HEK293 (cell line): ENCODE measurements around the gene WTAP.

ENCODE experiments used
- CTCF ChIA-PET: fragments of 350-600 bp; formaldehyde crosslinking; extraction: SDS; loops from one replicate; lab custom pipeline; 2021; ENCODE audit warnings: antibody characterized with exemption; lab: Yijun Ruan, JAX
- POLR2A ChIA-PET: fragments of 300-600 bp; formaldehyde crosslinking; extraction: SDS; loops from one replicate; lab custom pipeline; 2020; ENCODE audit warnings: antibody characterized with exemption, inconsistent platforms; lab: Yijun Ruan, JAX
- H3K27ac ChIP-seq: fragments of 200-500 bp; sonication (Bioruptor generic); 2 replicates; pipeline ENCODE4 v1.5.1; 2014; ENCODE audit warnings: low read depth, low read length, control low read depth, inconsistent platforms; ENCODE audit errors: extremely low read depth
- H3K36me3 ChIP-seq, 2 experiments: fragments of 200-500 bp in 1 of 2; sonication (Bioruptor generic) in 1 of 2; 1 replicate in 1 of 2; 2 replicates in 1 of 2; pipeline ENCODE4 v1.5.1; 2014 to 2017; ENCODE audit warnings: inconsistent platforms in 2 of 2, low read length in 2 of 2; ENCODE audit not compliant: control insufficient read depth in 2 of 2, insufficient read depth in 1 of 2
- H3K4me1 ChIP-seq: fragments of 200-500 bp; sonication (Bioruptor generic); 2 replicates; pipeline ENCODE4 v1.5.1; 2014; ENCODE audit warnings: mild to moderate bottlenecking, low read length, inconsistent platforms; ENCODE audit not compliant: control insufficient read depth, insufficient read depth
- H3K4me3 ChIP-seq: 2 replicates; pipeline ENCODE4 v1.5.1; 2011; ENCODE audit warnings: low read depth, mild to moderate bottlenecking, control low read depth, low read length, moderate library complexity
- H3K9me3 ChIP-seq: fragments of 200-500 bp; sonication (Bioruptor generic); 2 replicates; pipeline ENCODE4 v1.5.1; 2014; ENCODE audit warnings: low read depth, low read length, inconsistent platforms; ENCODE audit not compliant: control insufficient read depth, insufficient read depth
- MYNN ChIP-seq: fragments of 450-650 bp; formaldehyde crosslinking; IDR thresholded peaks from 2 replicates; pipeline ENCODE4 v1.5.1; 2016; ENCODE audit warnings: missing biosample characterization, missing genetic modification characterization, borderline replicate concordance
- SCRT1 ChIP-seq: fragments of 450-650 bp; formaldehyde crosslinking; IDR thresholded peaks from 2 replicates; pipeline ENCODE4 v1.5.1; 2016; ENCODE audit warnings: missing biosample characterization, missing genetic modification characterization, borderline replicate concordance
- ZFP41 ChIP-seq: fragments of 450-650 bp; formaldehyde crosslinking; IDR thresholded peaks from 2 replicates; pipeline ENCODE4 v1.5.1; 2016; ENCODE audit warnings: missing biosample characterization, missing genetic modification characterization, borderline replicate concordance
- ZFP69B ChIP-seq: fragments of 450-650 bp; formaldehyde crosslinking; IDR thresholded peaks from 2 replicates; pipeline ENCODE4 v1.5.1; 2016; ENCODE audit warnings: missing biosample characterization, missing genetic modification characterization
- ZNF24 ChIP-seq: fragments of 450-650 bp; formaldehyde crosslinking; IDR thresholded peaks from 2 replicates; pipeline ENCODE4 v1.5.1; 2016; ENCODE audit warnings: missing biosample characterization, missing genetic modification characterization
- ZNF248 ChIP-seq: fragments of 450-650 bp; formaldehyde crosslinking; IDR thresholded peaks from 2 replicates; pipeline ENCODE4 v1.5.1; 2017; ENCODE audit warnings: missing biosample characterization, missing genetic modification characterization
- ZNF48 ChIP-seq: fragments of 450-650 bp; formaldehyde crosslinking; IDR thresholded peaks from 2 replicates; pipeline ENCODE4 v1.5.1; 2016; ENCODE audit warnings: missing biosample characterization, missing genetic modification characterization
- ZNF530 ChIP-seq: fragments of 450-650 bp; formaldehyde crosslinking; IDR thresholded peaks from 2 replicates; pipeline ENCODE4 v1.5.1; 2016; ENCODE audit warnings: low read depth, missing biosample characterization, missing genetic modification characterization
- ZNF600 ChIP-seq: fragments of 450-650 bp; formaldehyde crosslinking; IDR thresholded peaks from 2 replicates; pipeline ENCODE4 v1.5.1; 2016; ENCODE audit warnings: missing biosample characterization, missing genetic modification characterization
- ZNF660 ChIP-seq: fragments of 450-650 bp; IDR thresholded peaks from 2 replicates; pipeline ENCODE4 v1.5.1; 2018; ENCODE audit warnings: missing biosample characterization, mild to moderate bottlenecking, missing genetic modification characterization
- ZNF76 ChIP-seq: fragments of 450-650 bp; formaldehyde crosslinking; IDR thresholded peaks from 2 replicates; pipeline ENCODE4; 2016; ENCODE audit warnings: low read depth, missing biosample characterization, missing genetic modification characterization, borderline replicate concordance
- ZNF792 ChIP-seq: fragments of 450-650 bp; formaldehyde crosslinking; IDR thresholded peaks from 2 replicates; pipeline ENCODE4 v1.5.1; 2016; ENCODE audit warnings: missing biosample characterization, missing genetic modification characterization
- ZXDB ChIP-seq: fragments of 450-650 bp; formaldehyde crosslinking; IDR thresholded peaks from 2 replicates; pipeline ENCODE4 v1.5.1; 2016; ENCODE audit warnings: missing biosample characterization, missing genetic modification characterization
- TF ChIP-seq, protein P1 (sequence below): fragments of 450-650 bp; formaldehyde crosslinking; IDR thresholded peaks from 2 replicates; pipeline ENCODE4 v1.5.1; 2016; ENCODE audit warnings: missing biosample characterization, missing genetic modification characterization, borderline replicate concordance
- TF ChIP-seq, protein P2 (sequence below): fragments of 450-650 bp; formaldehyde crosslinking; conservative IDR thresholded peaks from 2 replicates; pipeline ENCODE4 v1.5.1; 2016; ENCODE audit warnings: low read depth, missing biosample characterization, missing genetic modification characterization
- TF ChIP-seq, protein P3 (sequence below): fragments of 450-650 bp; formaldehyde crosslinking; IDR thresholded peaks from 2 replicates; pipeline ENCODE4 v1.5.0; 2017; ENCODE audit warnings: missing biosample characterization, missing genetic modification characterization, borderline replicate concordance

WTAP gene

DNA sequence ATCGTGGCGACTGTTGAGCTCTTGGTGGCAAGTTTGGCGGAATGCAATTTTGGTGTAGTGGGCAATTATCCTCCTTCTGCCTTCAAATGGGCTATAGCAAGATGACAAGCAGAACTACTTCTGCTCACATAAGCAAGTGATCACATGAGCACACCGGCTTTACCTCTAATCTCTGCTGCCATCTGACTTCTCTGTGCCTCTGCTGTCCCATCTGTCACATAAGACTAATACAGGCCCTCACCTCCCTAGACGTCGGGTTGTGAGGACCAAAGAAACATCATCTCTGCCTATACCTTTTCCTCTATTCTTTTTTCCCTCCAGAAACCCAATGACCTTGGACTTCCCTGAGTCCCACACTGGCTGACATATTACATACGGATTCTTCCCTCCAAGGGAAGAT is 13.3 kb upstream of the WTAP start:
- no peak for TF ChIP-seq SCRT1 (tag by site-specific recombination)
- TF ChIP-seq ZNF792 (tag by site-specific recombination) = no peak
- no peak for TF ChIP-seq ZNF48 (tag by site-specific recombination)
- TF ChIP-seq ZNF530 (tag by site-specific recombination) = no peak
- TF ChIP-seq ZNF600 (tag by site-specific recombination) = no peak
- TF ChIP-seq ZXDB (tag by site-specific recombination) = no peak
- TF ChIP-seq MYNN (tag by site-specific recombination) = no peak
- TF ChIP-seq, protein P1, sequence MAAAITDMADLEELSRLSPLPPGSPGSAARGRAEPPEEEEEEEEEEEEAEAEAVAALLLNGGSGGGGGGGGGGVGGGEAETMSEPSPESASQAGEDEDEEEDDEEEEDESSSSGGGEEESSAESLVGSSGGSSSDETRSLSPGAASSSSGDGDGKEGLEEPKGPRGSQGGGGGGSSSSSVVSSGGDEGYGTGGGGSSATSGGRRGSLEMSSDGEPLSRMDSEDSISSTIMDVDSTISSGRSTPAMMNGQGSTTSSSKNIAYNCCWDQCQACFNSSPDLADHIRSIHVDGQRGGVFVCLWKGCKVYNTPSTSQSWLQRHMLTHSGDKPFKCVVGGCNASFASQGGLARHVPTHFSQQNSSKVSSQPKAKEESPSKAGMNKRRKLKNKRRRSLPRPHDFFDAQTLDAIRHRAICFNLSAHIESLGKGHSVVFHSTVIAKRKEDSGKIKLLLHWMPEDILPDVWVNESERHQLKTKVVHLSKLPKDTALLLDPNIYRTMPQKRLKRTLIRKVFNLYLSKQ (tag by site-specific recombination) = no peak
- no peak for TF ChIP-seq ZNF660 (tag by site-specific recombination)
- ChIA-PET CTCF (interaction anchor here (0.6 kb wide), 1 partner anchor 10 kb away, joined by 4 read pairs; no protein-coding TSS in a partner anchor), POLR2A (interaction anchor here (1.6 kb wide), 1 partner anchor 13 kb away, joined by 5 read pairs; the partner anchor contains the start of gene WTAP)
- Histone ChIP-seq H3K4me3 (no peak overlapping the region), H3K36me3 (no peaks in the 10 kb centered on the region), H3K9me3 (no peaks in the 10 kb centered on the region), H3K27ac (no peak overlapping the region), H3K4me1 (no peaks in the 10 kb centered on the region)

DNA sequence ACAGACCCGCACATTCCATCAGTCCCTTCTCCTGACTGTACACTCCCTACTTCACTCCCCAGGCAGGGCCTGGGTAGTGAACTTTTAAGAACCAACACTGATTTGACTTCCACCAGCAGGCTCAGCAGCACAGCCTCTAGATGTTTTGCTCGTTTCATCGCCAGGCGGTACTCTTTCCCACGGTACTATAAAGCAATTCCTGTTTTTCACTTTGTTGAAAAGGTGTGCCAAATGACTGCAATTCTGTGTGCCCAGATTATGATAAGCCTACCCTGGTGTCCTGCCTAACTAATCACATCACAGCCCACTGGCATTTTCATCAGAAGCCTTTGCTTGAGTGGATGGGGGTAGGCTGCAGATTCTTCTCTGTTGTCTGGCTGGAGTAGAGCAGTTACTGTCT is 12.9 kb upstream of the WTAP start:
- POLR2A ChIA-PET = interaction anchor here (1.6 kb wide), 1 partner anchor 13 kb away, joined by 5 read pairs; the partner anchor contains the start of gene WTAP
- CTCF ChIA-PET = interaction anchor here (0.6 kb wide), 1 partner anchor 10 kb away, joined by 4 read pairs; no protein-coding TSS in a partner anchor
- no peak overlapping the region for H3K4me3 ChIP-seq

More for the DNA sequence above, 12.9 kb upstream of the WTAP start:
- Histone ChIP-seq H3K36me3 (no peaks in the 10 kb centered on the region), H3K4me1 (no peaks in the 10 kb centered on the region), H3K9me3 (no peaks in the 10 kb centered on the region), H3K27ac (no peak overlapping the region)
- TF ChIP-seq, protein P2, sequence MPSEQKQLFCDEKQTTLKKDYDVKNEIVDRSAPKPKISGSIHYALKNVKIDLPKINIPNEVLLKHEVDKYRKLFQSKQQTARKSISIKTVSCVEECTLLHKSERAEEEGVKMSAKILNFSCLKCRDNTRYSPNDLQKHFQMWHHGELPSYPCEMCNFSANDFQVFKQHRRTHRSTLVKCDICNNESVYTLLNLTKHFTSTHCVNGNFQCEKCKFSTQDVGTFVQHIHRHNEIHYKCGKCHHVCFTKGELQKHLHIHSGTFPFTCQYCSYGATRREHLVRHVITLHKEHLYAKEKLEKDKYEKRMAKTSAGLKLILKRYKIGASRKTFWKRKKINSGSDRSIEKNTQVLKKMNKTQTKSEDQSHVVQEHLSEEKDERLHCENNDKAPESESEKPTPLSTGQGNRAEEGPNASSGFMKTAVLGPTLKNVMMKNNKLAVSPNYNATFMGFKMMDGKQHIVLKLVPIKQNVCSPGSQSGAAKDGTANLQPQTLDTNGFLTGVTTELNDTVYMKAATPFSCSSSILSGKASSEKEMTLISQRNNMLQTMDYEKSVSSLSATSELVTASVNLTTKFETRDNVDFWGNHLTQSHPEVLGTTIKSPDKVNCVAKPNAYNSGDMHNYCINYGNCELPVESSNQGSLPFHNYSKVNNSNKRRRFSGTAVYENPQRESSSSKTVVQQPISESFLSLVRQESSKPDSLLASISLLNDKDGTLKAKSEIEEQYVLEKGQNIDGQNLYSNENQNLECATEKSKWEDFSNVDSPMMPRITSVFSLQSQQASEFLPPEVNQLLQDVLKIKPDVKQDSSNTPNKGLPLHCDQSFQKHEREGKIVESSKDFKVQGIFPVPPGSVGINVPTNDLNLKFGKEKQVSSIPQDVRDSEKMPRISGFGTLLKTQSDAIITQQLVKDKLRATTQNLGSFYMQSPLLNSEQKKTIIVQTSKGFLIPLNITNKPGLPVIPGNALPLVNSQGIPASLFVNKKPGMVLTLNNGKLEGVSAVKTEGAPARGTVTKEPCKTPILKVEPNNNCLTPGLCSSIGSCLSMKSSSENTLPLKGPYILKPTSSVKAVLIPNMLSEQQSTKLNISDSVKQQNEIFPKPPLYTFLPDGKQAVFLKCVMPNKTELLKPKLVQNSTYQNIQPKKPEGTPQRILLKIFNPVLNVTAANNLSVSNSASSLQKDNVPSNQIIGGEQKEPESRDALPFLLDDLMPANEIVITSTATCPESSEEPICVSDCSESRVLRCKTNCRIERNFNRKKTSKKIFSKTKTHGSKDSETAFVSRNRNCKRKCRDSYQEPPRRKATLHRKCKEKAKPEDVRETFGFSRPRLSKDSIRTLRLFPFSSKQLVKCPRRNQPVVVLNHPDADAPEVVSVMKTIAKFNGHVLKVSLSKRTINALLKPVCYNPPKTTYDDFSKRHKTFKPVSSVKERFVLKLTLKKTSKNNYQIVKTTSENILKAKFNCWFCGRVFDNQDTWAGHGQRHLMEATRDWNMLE = no peak
- TF ChIP-seq, protein P3, sequence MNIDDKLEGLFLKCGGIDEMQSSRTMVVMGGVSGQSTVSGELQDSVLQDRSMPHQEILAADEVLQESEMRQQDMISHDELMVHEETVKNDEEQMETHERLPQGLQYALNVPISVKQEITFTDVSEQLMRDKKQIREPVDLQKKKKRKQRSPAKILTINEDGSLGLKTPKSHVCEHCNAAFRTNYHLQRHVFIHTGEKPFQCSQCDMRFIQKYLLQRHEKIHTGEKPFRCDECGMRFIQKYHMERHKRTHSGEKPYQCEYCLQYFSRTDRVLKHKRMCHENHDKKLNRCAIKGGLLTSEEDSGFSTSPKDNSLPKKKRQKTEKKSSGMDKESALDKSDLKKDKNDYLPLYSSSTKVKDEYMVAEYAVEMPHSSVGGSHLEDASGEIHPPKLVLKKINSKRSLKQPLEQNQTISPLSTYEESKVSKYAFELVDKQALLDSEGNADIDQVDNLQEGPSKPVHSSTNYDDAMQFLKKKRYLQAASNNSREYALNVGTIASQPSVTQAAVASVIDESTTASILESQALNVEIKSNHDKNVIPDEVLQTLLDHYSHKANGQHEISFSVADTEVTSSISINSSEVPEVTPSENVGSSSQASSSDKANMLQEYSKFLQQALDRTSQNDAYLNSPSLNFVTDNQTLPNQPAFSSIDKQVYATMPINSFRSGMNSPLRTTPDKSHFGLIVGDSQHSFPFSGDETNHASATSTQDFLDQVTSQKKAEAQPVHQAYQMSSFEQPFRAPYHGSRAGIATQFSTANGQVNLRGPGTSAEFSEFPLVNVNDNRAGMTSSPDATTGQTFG = no peak
- TF ChIP-seq ZNF76 = no peak
- TF ChIP-seq ZFP41 (tag by site-specific recombination) = no peak
- TF ChIP-seq ZNF248 = no peak
- TF ChIP-seq ZNF24 = no peak
- TF ChIP-seq ZFP69B (tag by site-specific recombination) = no peak
